Caki2 (cell line): ENCODE measurements around the gene KIF23. TPM values are rescaled to one million over a fixed set of nuclear protein-coding genes. Genes with fewer than 3 reads are reported as not detected.
"Not testable (repeated sequence)": the region's sequence is repeated elsewhere in the genome, so short reads cannot be mapped to it uniquely, and the experiment has no call there.

Experiments used
- DNase-seq: peaks from one replicate; pipeline ENCODE4 v3.0.0-alpha.2; 2015; ENCODE audit warnings: low read depth
- in situ Hi-C: cut with HindIII; loops from 2 replicates; pipeline ENCODE4 v1.10.0; 2016; ENCODE audit warnings: low sequenced_read_pairs, low pct_unique_long_range_greater_than_20kb, mixed read lengths
- total RNA-seq: library from RNA; depleted of rRNA; stranded (reverse); fragments of >200 nt; shearing (Covaris generic); gene quantifications from 2 replicates; pipeline ENCODE4 v1.2.3, GENCODE V29; 2014; ENCODE audit warnings: low replicate concordance

Gene KIF23
- total RNA-seq, 1 experiment from 2014 or later, result 25.1 TPM

DNA sequence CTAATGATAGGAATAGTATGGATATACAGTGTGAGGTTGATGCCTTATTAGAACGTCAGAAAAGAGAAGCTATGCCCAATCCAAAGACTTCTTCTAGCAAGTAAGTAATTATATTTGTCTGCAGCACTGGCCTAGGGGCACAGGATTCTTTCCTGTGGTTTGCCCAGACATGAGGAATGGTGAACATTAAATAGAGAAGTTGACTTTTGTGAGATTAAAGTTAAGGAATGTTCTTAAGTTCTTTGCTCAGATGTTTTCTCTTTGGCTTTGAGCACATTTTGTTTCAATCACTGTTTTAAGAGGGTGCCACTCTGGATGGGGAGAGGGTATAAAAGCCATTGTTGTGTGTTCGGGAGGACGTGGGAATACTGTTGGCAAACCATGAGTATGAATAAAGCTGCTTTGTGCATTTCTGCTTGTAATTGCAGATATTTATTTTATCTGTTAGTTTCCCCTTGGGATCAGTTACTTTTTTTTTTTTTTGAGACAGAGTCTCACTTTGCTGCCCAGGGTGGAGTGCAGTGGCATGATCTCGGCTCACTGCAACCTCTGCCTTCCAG is 8.3 kb downstream of the KIF23 start:
- DNase-seq, result no peak

DNA sequence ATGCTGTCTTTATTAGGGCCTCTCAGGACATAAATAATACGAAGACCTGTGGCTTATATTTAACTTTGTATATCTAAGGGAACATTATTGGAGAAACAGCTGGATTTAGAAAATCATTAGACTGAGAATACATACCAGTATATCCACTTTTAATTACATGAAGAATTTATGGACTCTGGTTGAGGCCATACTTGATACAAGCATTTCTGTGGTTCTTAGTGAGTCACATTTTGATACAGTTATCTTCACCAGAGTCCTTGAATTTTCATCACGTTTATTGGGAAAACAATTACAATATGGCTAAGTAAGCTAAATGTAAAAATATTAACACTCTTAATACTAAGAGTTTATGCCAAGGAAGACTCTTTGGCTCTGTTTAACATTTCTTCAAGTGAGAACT is 9.9 kb downstream of the KIF23 start:
- in situ Hi-C loops, result no loop called here
- no peak for DNase-seq

More for the DNA sequence above, 8.3 kb downstream of the KIF23 start:
- in situ Hi-C loops, result no loop called here

DNA sequence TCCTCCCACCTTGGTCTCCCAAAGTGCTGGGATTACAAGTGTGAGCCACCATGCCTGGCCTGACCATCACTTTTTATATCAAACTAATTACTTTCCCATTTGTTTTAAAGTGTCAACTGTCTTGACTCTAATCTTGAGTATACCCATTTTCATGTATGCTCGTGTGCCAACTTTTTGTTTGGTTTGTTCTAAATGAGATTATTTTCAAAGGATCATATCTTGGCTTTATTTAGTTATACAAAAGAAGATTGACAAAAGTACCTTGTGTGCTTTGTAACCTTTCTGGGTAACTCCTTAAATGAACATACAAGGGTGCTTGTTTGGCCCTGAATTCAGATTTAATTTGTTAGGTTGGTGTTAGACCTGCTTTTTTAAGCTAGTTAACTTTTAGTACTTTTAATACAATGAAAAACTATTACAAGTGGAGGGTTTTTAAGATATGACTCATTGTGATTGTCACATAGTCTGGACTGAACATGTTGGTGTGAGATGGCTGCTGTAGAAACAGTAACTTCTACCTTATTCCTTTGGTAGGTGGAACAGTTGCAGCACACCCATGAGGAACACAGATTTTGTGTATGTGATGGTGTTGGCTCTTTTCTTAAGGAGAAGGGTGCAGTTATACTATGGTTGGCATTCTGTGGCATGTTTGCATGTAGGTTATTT is 10.7 kb downstream of the KIF23 start:
- in situ Hi-C loops, result no loop called here
- DNase-seq, result no peak

DNA sequence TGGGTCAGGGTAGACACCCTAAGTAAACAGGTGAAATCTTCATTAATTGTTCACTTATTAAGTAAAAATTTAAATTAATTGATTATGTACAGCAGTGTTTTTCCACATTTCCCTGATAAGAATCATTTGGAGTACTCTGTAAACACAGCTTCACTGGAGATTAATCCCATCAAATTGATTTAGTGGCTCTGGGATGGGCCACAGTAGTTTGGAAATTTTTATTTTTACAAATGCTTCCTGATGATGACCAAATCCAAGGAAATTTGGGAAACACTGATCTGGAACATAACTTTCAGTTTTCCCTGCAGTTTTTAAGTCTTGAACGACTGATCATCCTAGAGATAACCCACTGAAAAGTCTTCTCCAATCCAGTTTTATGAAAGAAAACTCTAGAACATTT is 19.7 kb downstream of the KIF23 start:
- no peak for DNase-seq
- in situ Hi-C loops, result no loop called here

DNA sequence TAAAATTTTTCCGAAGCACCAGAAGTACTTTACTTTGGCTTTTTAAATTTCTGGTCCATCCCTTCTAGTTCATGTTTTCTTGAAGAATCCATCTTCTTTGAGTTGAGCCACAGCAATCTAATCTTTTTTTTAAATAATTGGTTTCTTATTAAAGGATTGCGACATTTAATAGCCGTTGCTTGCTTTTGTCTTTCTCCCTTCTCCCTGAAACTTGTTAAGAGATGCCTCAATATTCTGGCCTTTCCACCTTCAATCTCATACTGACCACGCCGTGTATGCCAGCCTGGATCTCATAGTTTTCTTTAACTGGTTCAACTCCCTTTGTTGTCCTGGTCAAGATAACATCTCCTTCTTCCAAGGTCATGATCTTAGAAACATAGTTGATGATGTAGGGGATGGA is 20.1 kb downstream of the KIF23 start:
- in situ Hi-C loops, result no loop called here
- no peak for DNase-seq

DNA sequence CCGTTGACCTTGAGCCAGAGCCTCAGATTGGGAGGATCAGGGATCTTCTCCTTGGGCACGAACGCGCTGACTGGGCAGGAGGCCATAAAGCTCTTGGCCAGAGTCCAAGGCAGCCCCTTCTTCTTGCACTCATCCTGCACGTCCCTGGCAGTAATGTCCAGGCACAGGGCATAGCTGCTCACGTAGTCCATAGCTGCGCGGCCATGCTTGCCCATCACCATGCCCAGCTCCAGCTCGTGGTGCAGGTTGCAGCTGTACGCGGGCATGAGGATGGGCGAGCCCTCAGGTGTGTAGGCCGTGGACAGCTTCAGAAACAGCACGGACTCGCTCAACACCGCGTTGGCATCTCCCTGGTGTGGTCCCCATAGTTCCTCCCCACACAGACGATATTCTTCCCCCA is 20.5 kb downstream of the KIF23 start:
- no peak for DNase-seq
- in situ Hi-C loops, result no loop called here

DNA sequence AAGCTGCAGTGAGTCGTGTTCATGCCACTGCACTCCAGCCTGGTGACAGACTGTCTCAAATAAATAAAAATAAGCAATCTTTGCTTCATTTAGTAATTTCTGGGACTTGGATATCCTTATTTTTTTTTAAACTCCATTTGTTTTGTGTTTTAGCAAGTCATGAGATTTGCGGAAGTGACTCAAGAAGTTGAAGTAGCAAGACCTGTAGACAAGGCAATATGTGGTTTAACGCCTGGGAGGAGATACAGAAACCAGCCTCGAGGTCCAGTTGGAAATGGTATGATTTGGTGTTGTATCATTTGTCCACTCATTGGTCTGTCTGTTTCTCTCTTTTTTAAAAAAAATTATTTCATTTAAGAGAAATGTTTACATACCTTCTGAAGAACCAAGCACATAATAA is 21.8 kb downstream of the KIF23 start:
- in situ Hi-C loops, result no loop called here
- DNase-seq, result no peak

DNA sequence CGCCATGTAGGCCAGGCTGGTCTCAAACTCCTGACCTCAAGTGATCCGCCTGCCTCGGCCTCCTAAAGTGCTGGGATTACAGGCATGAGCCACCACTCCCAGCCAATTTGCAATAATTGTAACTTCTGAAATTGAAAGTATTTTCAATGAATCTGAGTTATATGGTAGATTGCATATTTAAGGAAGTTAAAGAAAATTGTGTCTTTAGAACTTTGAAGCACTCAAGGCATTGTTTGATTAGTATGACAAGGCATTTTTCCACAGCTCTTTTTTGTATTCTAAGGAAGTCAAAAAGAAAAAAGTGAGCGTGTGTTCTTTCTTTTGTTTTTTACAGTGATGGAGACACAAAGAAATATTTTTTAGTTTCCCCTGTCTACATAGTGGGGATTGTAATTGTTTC is 22.8 kb downstream of the KIF23 start:
- no peak for DNase-seq

DNA sequence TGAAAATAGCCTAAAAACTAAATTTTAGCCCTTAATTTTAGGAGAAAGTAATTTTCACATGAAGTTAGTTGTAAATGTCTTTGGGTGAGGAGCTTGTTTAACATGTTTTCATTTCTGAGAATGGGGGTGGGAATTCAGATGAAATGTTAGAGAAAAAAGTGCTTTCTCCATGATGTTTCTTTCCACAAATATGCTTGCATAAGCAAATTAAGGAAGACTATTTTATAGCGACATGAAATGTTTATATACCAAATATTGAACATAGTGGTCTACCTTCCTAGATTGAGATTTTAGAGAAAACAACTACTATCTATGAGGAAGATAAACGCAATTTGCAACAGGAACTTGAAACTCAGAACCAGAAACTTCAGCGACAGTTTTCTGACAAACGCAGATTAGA is 25.5 kb downstream of the KIF23 start:
- in situ Hi-C loops, result no loop called here
- DNase-seq, result no peak

More for the DNA sequence above, 22.8 kb downstream of the KIF23 start:
- in situ Hi-C loops, result no loop called here

DNA sequence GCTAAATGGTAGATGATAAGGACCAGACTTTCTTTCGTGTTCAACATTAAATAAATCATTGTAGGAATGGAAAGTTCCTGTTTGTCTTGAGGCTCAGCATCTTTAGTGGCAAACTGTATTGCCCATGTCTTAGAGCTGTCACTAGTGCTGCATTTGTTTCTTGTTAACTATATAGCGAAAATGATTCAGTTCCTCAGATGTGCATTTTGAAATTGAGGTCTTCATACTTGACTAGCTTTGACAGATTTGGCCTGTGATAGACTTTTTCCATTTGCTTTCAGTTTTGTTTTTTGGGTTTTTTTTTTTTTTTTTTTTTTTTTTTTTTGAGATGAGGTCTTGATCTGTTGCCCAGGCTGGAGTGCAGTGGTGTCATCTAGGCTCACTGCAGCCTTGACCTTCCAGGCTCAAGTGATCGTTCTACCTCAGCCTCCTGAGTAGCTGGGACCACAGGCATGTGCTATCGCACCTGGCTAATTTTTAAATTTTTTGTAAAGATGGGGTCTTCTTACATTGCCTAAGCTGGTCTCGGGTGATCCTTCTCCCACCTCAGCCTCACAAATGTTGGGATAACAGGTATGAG is 29.0 kb downstream of the KIF23 start:
- no peak for DNase-seq
- in situ Hi-C loops, result no loop called here

DNA sequence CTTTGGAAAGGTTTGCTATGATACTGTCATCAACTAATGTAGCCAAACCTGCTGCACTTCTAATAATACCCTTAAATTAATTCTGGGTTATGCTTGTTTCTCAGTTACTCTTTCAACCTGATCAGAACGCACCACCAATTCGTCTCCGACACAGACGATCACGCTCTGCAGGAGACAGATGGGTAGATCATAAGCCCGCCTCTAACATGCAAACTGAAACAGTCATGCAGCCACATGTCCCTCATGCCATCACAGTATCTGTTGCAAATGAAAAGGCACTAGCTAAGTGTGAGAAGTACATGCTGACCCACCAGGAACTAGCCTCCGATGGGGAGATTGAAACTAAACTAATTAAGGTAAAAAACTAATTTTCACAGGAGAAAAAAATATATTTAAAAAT is 30.5 kb downstream of the KIF23 start:
- in situ Hi-C loops, result no loop called here

DNA sequence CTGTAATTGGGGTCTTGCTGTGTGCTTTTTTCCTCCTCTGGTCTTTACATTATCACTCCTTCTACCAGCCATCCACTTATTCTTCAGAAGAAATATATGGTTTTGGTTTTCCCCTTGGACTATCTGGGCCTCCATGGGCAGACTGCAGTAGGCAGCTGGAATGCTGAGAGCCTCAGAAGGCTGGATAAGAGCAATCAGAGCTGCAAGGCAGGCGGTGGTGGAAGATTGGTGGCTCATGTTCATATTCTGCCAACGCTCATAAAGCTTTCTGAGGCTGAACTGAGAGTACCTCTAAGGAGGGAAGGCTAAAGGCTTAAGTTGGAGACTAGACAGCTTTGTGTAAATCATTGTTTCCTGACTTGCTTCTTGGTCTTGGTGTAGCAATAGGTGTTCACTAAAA is 32.8 kb downstream of the KIF23 start:
- in situ Hi-C loops, result no loop called here
- no peak for DNase-seq

More for the DNA sequence above, 30.5 kb downstream of the KIF23 start:
- DNase-seq, result no peak

DNA sequence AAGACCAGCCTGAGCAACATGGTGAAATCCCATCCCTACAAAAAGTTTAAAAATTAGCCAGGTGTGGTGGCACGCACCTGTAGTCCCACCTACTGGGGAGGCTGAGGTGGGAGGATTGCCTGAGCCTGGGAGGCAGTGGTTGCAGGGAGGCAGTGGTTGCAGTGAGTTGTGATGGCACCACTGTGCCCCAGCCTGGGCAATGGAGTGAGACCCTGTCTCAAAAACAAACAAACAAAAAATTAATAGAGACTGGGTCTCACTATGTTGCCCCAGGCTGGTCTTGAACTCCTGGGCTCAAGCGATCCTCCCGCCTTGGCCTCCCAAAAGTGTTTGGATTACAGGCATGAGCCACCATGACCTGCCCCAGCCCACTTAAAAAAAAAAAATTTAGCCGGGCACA is 36.1 kb downstream of the KIF23 start:
- in situ Hi-C loops, DNase-seq: not testable (repeated sequence)

DNA sequence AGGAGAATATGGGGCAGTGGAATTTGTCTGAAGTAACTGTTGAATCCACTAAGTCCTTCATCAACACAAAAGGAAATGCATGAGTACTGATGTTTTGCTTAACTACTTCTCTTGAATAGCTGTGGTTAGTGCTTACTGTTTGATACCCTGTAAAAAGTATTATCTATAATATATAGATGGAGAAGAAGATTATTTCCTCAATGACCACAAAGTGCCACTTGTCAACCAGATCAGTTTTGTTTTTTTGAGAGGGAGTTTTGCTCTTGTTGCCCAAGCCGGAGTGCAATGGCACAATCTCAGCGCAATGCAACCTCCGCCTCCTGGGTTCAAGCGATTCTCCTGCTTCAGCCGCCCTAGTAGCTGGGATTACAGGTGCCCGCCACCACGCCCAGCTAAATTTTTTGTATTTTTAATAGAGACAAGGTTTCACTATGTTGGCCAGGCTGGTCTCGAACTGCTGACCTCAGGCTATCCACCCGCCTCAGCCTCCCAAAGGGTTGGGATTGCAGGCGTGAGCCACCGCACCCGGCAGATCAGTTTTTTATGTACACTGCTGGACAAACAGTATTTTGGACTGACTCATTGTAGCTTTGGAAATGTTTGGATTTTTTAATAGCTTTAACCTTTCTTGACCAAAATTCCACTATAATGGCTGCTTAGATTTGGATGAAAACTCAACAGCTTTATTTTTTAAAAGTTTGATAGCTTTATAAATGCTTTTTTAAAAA is 37.0 kb downstream of the KIF23 start:
- in situ Hi-C loops, result no loop called here
- DNase-seq, result no peak

DNA sequence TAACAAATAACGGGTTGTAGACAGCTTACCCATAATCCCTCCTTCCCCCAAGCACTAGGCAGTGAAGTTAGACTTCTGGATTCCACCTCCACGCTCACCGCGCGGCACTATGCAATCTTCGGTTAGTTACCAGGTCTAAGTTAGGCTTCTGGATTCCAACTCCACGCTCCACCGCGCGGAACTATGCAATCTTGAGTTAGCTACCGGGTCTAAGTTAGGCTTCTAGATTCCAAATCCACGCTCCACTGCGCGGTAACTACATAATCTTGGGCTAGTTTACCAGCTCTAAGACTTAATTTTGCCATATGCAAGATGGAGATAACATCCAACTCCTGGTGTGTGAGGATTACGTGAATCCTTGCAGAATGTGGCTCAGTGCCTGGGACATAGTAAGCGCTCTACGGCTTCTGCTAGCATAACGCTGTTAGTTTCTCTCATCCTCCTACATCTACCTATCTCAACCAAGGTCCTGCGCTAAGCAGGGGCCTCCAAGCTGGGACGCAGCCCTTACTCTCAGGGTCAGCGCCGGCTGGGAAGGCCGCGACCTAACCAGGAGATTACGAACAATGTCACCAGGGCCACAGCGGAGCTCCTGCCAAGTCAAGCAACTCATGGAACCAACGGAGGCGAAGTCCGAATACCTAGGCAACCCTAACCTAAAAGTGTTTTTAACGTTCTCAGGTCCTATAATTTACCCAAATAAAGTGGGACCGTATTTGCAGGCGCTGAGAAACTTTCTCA is 38.0 kb downstream of the KIF23 start:
- DNase-seq, result no peak
- in situ Hi-C loops, result no loop called here

DNA sequence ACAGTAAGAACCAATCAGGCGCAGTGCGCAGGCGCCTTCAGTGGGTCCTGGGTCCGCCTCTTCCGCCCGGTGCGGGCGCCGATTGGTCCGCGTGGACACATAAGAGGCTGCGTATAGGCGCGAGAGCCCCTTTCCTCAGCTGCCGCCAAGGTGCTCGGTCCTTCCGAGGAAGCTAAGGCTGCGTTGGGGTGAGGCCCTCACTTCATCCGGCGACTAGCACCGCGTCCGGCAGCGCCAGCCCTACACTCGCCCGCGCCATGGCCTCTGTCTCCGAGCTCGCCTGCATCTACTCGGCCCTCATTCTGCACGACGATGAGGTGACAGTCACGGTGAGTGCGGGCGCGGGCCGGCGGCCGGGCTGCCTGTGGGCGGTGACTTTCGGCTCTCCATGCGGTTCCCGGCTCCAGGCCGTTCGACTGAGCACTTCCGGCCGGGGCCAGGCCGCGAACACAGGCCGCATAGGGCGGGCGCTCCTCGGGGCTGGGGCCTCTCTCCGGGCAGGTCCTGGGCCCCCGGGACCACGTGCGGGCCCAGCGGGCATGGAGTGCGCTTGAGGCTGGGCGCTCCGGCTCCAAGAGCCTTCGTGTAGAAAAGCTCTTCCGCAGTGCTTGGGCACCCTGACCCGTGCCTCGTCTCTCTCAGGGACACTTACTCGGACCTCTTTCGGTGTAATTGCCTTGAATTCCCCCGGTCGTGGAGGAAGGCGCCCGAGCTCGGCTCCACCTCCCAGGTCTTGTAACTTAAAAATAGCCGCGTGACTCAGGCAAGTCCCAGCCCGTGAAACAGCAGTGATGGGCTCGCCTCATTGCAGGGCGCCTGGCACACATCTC is 38.8 kb downstream of the KIF23 start, which contains the start of gene RPLP1:
Gene RPLP1 (plus strand): TSS at position 127 of the 830 bp plus-strand sequence. CDS start 131 bp downstream, at position 258.
- in situ Hi-C loops, result no loop called here

DNA sequence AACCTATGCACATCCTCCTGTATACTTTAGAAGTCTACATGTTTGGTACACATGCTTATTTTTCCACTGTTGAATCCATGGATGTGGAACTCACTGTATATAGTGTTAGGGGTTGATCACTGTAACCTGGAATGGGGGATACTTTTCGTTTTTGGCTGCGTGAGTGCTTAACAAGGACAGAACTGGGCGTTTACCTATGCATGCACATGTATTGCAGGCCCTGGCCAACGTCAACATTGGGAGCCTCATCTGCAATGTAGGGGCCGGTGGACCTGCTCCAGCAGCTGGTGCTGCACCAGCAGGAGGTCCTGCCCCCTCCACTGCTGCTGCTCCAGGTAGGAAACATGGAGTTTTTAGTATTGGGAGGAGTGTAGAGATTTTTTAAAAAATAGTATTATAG is 40.8 kb downstream of the KIF23 start:
- in situ Hi-C loops, result no loop called here

More for the DNA sequence above, 38.8 kb downstream of the KIF23 start, which contains the start of gene RPLP1:
- peak; percentile 91 for DNase-seq

More for the DNA sequence above, 40.8 kb downstream of the KIF23 start:
- no peak for DNase-seq
